WTC11 (cell line): ENCODE results near the gene ERCC5. TPM values are rescaled to one million over a fixed set of nuclear protein-coding genes. Genes with fewer than 3 reads are reported as not detected.

Experiments used
- ATAC-seq: fragments of 200-7000 bp; cut with Tn5 transposase; 2 replicates; pipeline ENCODE4 v1.10.0; 2021; ENCODE audit warnings: mild to moderate bottlenecking, moderate library complexity
- CTCF ChIA-PET: fragments of 300-600 bp; sonication (Branson Sonifier 250); formaldehyde crosslinking; loops from one replicate; lab custom pipeline; 2021; ENCODE audit warnings: antibody characterized with exemption; lab: Charles Lee
- POLR2A ChIA-PET: fragments of 350-600 bp; sonication (Branson Sonifier 250); formaldehyde crosslinking; loops from one replicate; lab custom pipeline; 2021; ENCODE audit warnings: antibody characterized with exemption; lab: Charles Lee
- DNase-seq: peaks from one replicate; pipeline ENCODE4 v3.0.0; 2021; ENCODE audit warnings: low spot score
- H3K27ac Mint-ChIP-seq: 2 replicates; pipeline ENCODE4 v1.8.0; 2021; ENCODE audit warnings: mixed read lengths
- H3K27me3 Mint-ChIP-seq: 2 replicates; pipeline ENCODE4 v1.8.0; 2021; ENCODE audit warnings: low read depth, mild to moderate bottlenecking, moderate library complexity, mixed read lengths
- H3K36me3 Mint-ChIP-seq: 2 replicates; pipeline ENCODE4 v1.8.0; 2021; ENCODE audit warnings: mixed read lengths
- H3K4me1 Mint-ChIP-seq: 2 replicates; pipeline ENCODE4 v1.8.0; 2022; ENCODE audit warnings: mixed read lengths
- H3K4me3 Mint-ChIP-seq: 2 replicates; pipeline ENCODE4 v1.8.0; 2021; ENCODE audit warnings: mild to moderate bottlenecking, moderate library complexity, mixed read lengths
- H3K9me3 Mint-ChIP-seq: 2 replicates; pipeline ENCODE4 v1.8.0; 2021; ENCODE audit warnings: mixed read lengths
- ATF1 ChIP-seq: sonication (generic); formaldehyde crosslinking; IDR thresholded peaks from 2 replicates; pipeline ENCODE4 v1.8.1; 2023; ENCODE audit warnings: mild to moderate bottlenecking, moderate library complexity, missing genetic modification reagents
- ATF3 ChIP-seq: sonication (generic); formaldehyde crosslinking; conservative IDR thresholded peaks from 2 replicates; pipeline ENCODE4 v1.8.1; 2022; ENCODE audit warnings: mild to moderate bottlenecking, missing genetic modification reagents
- CREB1 ChIP-seq: sonication (generic); formaldehyde crosslinking; IDR thresholded peaks from 2 replicates; pipeline ENCODE4 v1.8.0; 2023; ENCODE audit warnings: mild to moderate bottlenecking, missing genetic modification reagents
- CREM ChIP-seq: sonication (generic); formaldehyde crosslinking; IDR thresholded peaks from 2 replicates; pipeline ENCODE4 v1.8.1; 2022; ENCODE audit warnings: mild to moderate bottlenecking, missing genetic modification reagents, moderate library complexity
- E2F5 ChIP-seq: sonication (generic); formaldehyde crosslinking; IDR thresholded peaks from 2 replicates; pipeline ENCODE4 v1.8.1; 2022; ENCODE audit warnings: mild to moderate bottlenecking, moderate library complexity, missing genetic modification reagents
- FOXJ3 ChIP-seq: sonication (generic); formaldehyde crosslinking; IDR thresholded peaks from 2 replicates; pipeline ENCODE4 v1.9.0; 2021; ENCODE audit warnings: missing genetic modification reagents, mild to moderate bottlenecking, borderline replicate concordance
- FOXK1 ChIP-seq: sonication (generic); formaldehyde crosslinking; IDR thresholded peaks from 2 replicates; pipeline ENCODE4 v1.8.0; 2022; ENCODE audit warnings: mild to moderate bottlenecking, moderate library complexity, missing genetic modification reagents
- JAZF1 ChIP-seq: fragments of 250-450 bp; sonication (Bioruptor Pico); IDR thresholded peaks from 2 replicates; pipeline ENCODE4 v1.9.0; 2021; ENCODE audit warnings: moderate library complexity, mild to moderate bottlenecking, inconsistent platforms
- KAT7 ChIP-seq: sonication (generic); formaldehyde crosslinking; IDR thresholded peaks from 2 replicates; pipeline ENCODE4 v1.8.1; 2023; ENCODE audit warnings: missing genetic modification reagents, mild to moderate bottlenecking, borderline replicate concordance
- OVOL2 ChIP-seq: fragments of 250-450 bp; sonication (Bioruptor Pico); IDR thresholded peaks from 2 replicates; pipeline ENCODE4 v1.9.0; 2021; ENCODE audit warnings: mild to moderate bottlenecking, borderline replicate concordance
- RORB ChIP-seq: fragments of 250-450 bp; sonication (Bioruptor Pico); IDR thresholded peaks from 2 replicates; pipeline ENCODE4 v1.9.0; 2021; ENCODE audit warnings: mild to moderate bottlenecking
- ZBTB21 ChIP-seq: sonication (generic); formaldehyde crosslinking; IDR thresholded peaks from 2 replicates; pipeline ENCODE4 v1.8.1; 2023; ENCODE audit warnings: mild to moderate bottlenecking, missing genetic modification reagents, borderline replicate concordance
- ZMAT4 ChIP-seq: fragments of 250-450 bp; sonication (Bioruptor Pico); IDR thresholded peaks from 2 replicates; pipeline ENCODE4 v1.9.0; 2021; ENCODE audit warnings: mild to moderate bottlenecking
- ZNF121 ChIP-seq: sonication (generic); formaldehyde crosslinking; IDR thresholded peaks from 2 replicates; pipeline ENCODE4 v1.8.0; 2023; ENCODE audit warnings: missing genetic modification reagents
- ZNF423 ChIP-seq: fragments of 250-450 bp; sonication (Bioruptor Pico); IDR thresholded peaks from 2 replicates; pipeline ENCODE4 v2.1.2; 2022; ENCODE audit warnings: mild to moderate bottlenecking, moderate library complexity
- total RNA-seq: library from RNA; stranded (reverse); gene quantifications from 3 replicates; pipeline ENCODE4 v1.2.3, GENCODE V29; 2021
- TF ChIP-seq, protein P1 (sequence below): sonication (generic); formaldehyde crosslinking; IDR thresholded peaks from 2 replicates; pipeline ENCODE4 v1.8.1; 2022; ENCODE audit warnings: low read depth, mild to moderate bottlenecking, moderate library complexity, missing genetic modification reagents, borderline replicate concordance
- TF ChIP-seq, protein P2 (sequence below): sonication (generic); formaldehyde crosslinking; conservative IDR thresholded peaks from 2 replicates; pipeline ENCODE4 v1.8.1; 2023; ENCODE audit warnings: mild to moderate bottlenecking, low read depth, missing genetic modification reagents, moderate library complexity
- TF ChIP-seq, protein P3 (sequence below): sonication (generic); formaldehyde crosslinking; IDR thresholded peaks from 2 replicates; pipeline ENCODE4 v1.8.0; 2022; ENCODE audit warnings: missing genetic modification reagents

The ERCC5 gene
- total RNA-seq, 1 experiment from 2014 or later, result 26.5 TPM

DNA sequence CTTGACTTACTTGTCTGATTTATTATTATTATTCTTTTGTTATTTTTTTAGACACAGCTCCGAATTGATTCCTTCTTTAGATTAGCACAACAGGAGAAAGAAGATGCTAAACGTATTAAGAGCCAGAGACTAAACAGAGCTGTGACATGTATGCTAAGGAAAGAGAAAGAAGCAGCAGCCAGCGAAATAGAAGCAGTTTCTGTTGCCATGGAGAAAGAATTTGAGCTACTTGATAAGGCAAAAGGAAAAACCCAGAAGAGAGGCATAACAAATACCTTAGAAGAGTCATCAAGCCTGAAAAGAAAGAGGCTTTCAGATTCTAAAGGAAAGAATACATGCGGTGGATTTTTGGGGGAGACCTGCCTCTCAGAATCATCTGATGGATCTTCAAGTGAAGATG is 29.4 kb downstream of the ERCC5 start (continued):
- TF ChIP-seq, protein P1, sequence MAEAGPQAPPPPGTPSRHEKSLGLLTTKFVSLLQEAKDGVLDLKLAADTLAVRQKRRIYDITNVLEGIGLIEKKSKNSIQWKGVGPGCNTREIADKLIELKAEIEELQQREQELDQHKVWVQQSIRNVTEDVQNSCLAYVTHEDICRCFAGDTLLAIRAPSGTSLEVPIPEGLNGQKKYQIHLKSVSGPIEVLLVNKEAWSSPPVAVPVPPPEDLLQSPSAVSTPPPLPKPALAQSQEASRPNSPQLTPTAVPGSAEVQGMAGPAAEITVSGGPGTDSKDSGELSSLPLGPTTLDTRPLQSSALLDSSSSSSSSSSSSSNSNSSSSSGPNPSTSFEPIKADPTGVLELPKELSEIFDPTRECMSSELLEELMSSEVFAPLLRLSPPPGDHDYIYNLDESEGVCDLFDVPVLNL (CRISPR knock-in tag), result no peak
- TF ChIP-seq JAZF1 (CRISPR knock-in tag) (no peak), ZNF423 (CRISPR knock-in tag) (no peak), RORB (CRISPR knock-in tag) (no peak), E2F5 (no peak), ATF1 (no peak)

GRCh38 chr13:102877303-102877702 is 31.5 kb downstream of the ERCC5 start:
- no peak overlapping the region for H3K4me3 Mint-ChIP-seq
- H3K36me3 Mint-ChIP-seq, result peaks cover 25% of the 10 kb centered on the region
- DNase-seq (no peak), ATAC-seq (peak; percentile 30; the same call in 1 of the 2 replicates)
- H3K4me1 Mint-ChIP-seq, result peaks cover 18% of the 10 kb centered on the region
- H3K27ac Mint-ChIP-seq, result no peak overlapping the region
- H3K9me3 Mint-ChIP-seq, result no peaks in the 10 kb centered on the region
- no peak for TF ChIP-seq ZBTB21 (CRISPR knock-in tag)
- no peak for TF ChIP-seq FOXK1 (CRISPR knock-in tag)
- TF ChIP-seq ZMAT4 (CRISPR knock-in tag), result no peak
- TF ChIP-seq CREM (CRISPR knock-in tag), result no peak
- no peak for TF ChIP-seq OVOL2 (CRISPR knock-in tag)
- TF ChIP-seq KAT7 (CRISPR knock-in tag), result no peak
- no peak for TF ChIP-seq ATF1
- TF ChIP-seq, protein P2, sequence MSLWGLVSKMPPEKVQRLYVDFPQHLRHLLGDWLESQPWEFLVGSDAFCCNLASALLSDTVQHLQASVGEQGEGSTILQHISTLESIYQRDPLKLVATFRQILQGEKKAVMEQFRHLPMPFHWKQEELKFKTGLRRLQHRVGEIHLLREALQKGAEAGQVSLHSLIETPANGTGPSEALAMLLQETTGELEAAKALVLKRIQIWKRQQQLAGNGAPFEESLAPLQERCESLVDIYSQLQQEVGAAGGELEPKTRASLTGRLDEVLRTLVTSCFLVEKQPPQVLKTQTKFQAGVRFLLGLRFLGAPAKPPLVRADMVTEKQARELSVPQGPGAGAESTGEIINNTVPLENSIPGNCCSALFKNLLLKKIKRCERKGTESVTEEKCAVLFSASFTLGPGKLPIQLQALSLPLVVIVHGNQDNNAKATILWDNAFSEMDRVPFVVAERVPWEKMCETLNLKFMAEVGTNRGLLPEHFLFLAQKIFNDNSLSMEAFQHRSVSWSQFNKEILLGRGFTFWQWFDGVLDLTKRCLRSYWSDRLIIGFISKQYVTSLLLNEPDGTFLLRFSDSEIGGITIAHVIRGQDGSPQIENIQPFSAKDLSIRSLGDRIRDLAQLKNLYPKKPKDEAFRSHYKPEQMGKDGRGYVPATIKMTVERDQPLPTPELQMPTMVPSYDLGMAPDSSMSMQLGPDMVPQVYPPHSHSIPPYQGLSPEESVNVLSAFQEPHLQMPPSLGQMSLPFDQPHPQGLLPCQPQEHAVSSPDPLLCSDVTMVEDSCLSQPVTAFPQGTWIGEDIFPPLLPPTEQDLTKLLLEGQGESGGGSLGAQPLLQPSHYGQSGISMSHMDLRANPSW, result no peak
- TF ChIP-seq ATF3 (CRISPR knock-in tag), result no peak
- TF ChIP-seq ZNF121 (CRISPR knock-in tag), result no peak
- no peak for TF ChIP-seq FOXJ3 (CRISPR knock-in tag)
- no peak for TF ChIP-seq CREB1
- TF ChIP-seq, protein P3, sequence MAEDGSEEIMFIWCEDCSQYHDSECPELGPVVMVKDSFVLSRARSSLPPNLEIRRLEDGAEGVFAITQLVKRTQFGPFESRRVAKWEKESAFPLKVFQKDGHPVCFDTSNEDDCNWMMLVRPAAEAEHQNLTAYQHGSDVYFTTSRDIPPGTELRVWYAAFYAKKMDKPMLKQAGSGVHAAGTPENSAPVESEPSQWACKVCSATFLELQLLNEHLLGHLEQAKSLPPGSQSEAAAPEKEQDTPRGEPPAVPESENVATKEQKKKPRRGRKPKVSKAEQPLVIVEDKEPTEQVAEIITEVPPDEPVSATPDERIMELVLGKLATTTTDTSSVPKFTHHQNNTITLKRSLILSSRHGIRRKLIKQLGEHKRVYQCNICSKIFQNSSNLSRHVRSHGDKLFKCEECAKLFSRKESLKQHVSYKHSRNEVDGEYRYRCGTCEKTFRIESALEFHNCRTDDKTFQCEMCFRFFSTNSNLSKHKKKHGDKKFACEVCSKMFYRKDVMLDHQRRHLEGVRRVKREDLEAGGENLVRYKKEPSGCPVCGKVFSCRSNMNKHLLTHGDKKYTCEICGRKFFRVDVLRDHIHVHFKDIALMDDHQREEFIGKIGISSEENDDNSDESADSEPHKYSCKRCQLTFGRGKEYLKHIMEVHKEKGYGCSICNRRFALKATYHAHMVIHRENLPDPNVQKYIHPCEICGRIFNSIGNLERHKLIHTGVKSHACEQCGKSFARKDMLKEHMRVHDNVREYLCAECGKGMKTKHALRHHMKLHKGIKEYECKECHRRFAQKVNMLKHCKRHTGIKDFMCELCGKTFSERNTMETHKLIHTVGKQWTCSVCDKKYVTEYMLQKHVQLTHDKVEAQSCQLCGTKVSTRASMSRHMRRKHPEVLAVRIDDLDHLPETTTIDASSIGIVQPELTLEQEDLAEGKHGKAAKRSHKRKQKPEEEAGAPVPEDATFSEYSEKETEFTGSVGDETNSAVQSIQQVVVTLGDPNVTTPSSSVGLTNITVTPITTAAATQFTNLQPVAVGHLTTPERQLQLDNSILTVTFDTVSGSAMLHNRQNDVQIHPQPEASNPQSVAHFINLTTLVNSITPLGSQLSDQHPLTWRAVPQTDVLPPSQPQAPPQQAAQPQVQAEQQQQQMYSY (CRISPR knock-in tag), result no peak
- no peaks in the 10 kb centered on the region for H3K27me3 Mint-ChIP-seq
- ChIA-PET POLR2A (no interaction called here), CTCF (no interaction called here)
